ENCODE data around the gene CLCN1. TPM values are rescaled to one million over a fixed set of nuclear protein-coding genes. Genes with fewer than 3 reads are reported as not detected.

Gene CLCN1
- total RNA-seq, 2 experiments from 2014 or later, result not detected

GRCh38 chr7:143280160-143280559, 35.8 kb upstream of the CLCN1 start:
- no peak for DNase-seq (ENCODE audit: low spot score)
- Histone ChIP-seq H3K36me3 (ENCODE audit: insufficient read depth, low read length) (no peaks in the 10 kb centered on the region), H4K20me1 (ENCODE audit: insufficient read depth, low read length) (no peaks in the 10 kb centered on the region), H3K4me3 (ENCODE audit: low read depth, low read length, poor library complexity, severe bottlenecking) (no peak overlapping the region), H3K4me2 (ENCODE audit: low read length) (no peak overlapping the region), H2AFZ (ENCODE audit: low read length) (no peak overlapping the region; the same call in 1 of the 2 replicates), H3K9me2 (ENCODE audit: insufficient read depth, low read length) (no peaks in the 10 kb centered on the region), H3K27ac (ENCODE audit: low read depth, low read length, poor library complexity, severe bottlenecking) (no peak overlapping the region), H3K9me3 (ENCODE audit: low read length) (no peaks in the 10 kb centered on the region), H3K4me1 (ENCODE audit: insufficient read depth, low read length, poor library complexity, severe bottlenecking) (peaks cover 16% of the 10 kb centered on the region), H3K79me2 (ENCODE audit: insufficient read depth, low read depth, low read length) (no peaks in the 10 kb centered on the region)
- ChIA-PET POLR2A (interaction anchor here (0.6 to 1.5 kb wide), 6 partner anchors 8 to 1110 kb away, joined by 3 to 6 read pairs (median 5); partner anchors contain the start of genes CASP2 and GSTK1), CTCF (ENCODE audit: unreplicated experiment) (no interaction called here)
- no TSS peak for BruUV-seq (replicated peaks)
- TF ChIP-seq CTCF (conservative IDR thresholded peaks at IDR 0.05; ENCODE audit: low read length), result no peak
- no peak for TF ChIP-seq EZH2phosphoT487 (IDR thresholded peaks at IDR 0.05; ENCODE audit: borderline replicate concordance, low read depth, low read length)
- intact Hi-C loops (cut with micrococcal nuclease; ENCODE audit: unreplicated experiment), result no loop called here

GRCh38 chr7:143280566-143280965, 35.3 kb upstream of the CLCN1 start:
- no TSS peak for BruUV-seq (replicated peaks)
- Histone ChIP-seq H3K4me1 (ENCODE audit: insufficient read depth, low read length, poor library complexity, severe bottlenecking) (peaks cover 16% of the 10 kb centered on the region), H3K27ac (ENCODE audit: low read depth, low read length, poor library complexity, severe bottlenecking) (no peak overlapping the region), H3K4me3 (ENCODE audit: low read depth, low read length, poor library complexity, severe bottlenecking) (no peak overlapping the region), H4K20me1 (ENCODE audit: insufficient read depth, low read length) (no peaks in the 10 kb centered on the region), H3K79me2 (ENCODE audit: insufficient read depth, low read depth, low read length) (no peaks in the 10 kb centered on the region), H3K9me2 (ENCODE audit: insufficient read depth, low read length) (no peaks in the 10 kb centered on the region), H3K36me3 (ENCODE audit: insufficient read depth, low read length) (no peaks in the 10 kb centered on the region), H3K4me2 (ENCODE audit: low read length) (no peak overlapping the region), H2AFZ (ENCODE audit: low read length) (no peak overlapping the region; the same call in 1 of the 2 replicates), H3K9me3 (ENCODE audit: low read length) (no peaks in the 10 kb centered on the region)
- ChIA-PET CTCF (ENCODE audit: unreplicated experiment) (no interaction called here), POLR2A (interaction anchor here (0.6 to 1.5 kb wide), 4 partner anchors 8 to 1109 kb away, joined by 3 to 6 read pairs (median 4); partner anchors contain the start of gene CASP2)
- intact Hi-C loops (cut with micrococcal nuclease; ENCODE audit: unreplicated experiment), result no loop called here
- no peak for DNase-seq (ENCODE audit: low spot score)
- TF ChIP-seq EZH2phosphoT487 (IDR thresholded peaks at IDR 0.05; ENCODE audit: borderline replicate concordance, low read depth, low read length) (no peak), CTCF (conservative IDR thresholded peaks at IDR 0.05; ENCODE audit: low read length) (no peak)

- H3K79me2 ChIP-seq (ENCODE audit: insufficient read depth, low read depth, low read length), result no peaks in the 10 kb centered on the region
- no TSS peak for BruUV-seq (replicated peaks)
- H4K20me1 ChIP-seq (ENCODE audit: insufficient read depth, low read length), result no peaks in the 10 kb centered on the region
- peaks cover 16% of the 10 kb centered on the region for H3K4me1 ChIP-seq (ENCODE audit: insufficient read depth, low read length, poor library complexity, severe bottlenecking)
- no peak for TF ChIP-seq CTCF (conservative IDR thresholded peaks at IDR 0.05; ENCODE audit: low read length)
- TF ChIP-seq EZH2phosphoT487 (IDR thresholded peaks at IDR 0.05; ENCODE audit: borderline replicate concordance, low read depth, low read length), result no peak
- ChIA-PET CTCF (ENCODE audit: unreplicated experiment) (no interaction called here), POLR2A (interaction anchor here (0.9 to 1.5 kb wide), 2 partner anchors 18 to 27 kb away, joined by 3 read pairs; no protein-coding TSS in a partner anchor)
- intact Hi-C loops (cut with micrococcal nuclease; ENCODE audit: unreplicated experiment), result no loop called here
- no peak overlapping the region for H2AFZ ChIP-seq (ENCODE audit: low read length)
- no peaks in the 10 kb centered on the region for H3K9me3 ChIP-seq (ENCODE audit: low read length)
- H3K4me2 ChIP-seq (ENCODE audit: low read length), result no peak overlapping the region
- no peaks in the 10 kb centered on the region for H3K36me3 ChIP-seq (ENCODE audit: insufficient read depth, low read length)
- no peak for DNase-seq (ENCODE audit: low spot score)
- no peak overlapping the region for H3K27ac ChIP-seq (ENCODE audit: low read depth, low read length, poor library complexity, severe bottlenecking)
- H3K9me2 ChIP-seq (ENCODE audit: insufficient read depth, low read length), result no peaks in the 10 kb centered on the region
- no peak overlapping the region for H3K4me3 ChIP-seq (ENCODE audit: low read depth, low read length, poor library complexity, severe bottlenecking)
Observed at GRCh38 chr7:143281529-143281928, 34.4 kb upstream of the CLCN1 start.

Measured in OCI-LY7 (cell line).